HepG2 (cell line): Measurements from ENCODE around the gene TSPAN13. TPM values are rescaled to one million over a fixed set of nuclear protein-coding genes. Genes with fewer than 3 reads are reported as not detected.

Experiments used
- ATAC-seq: fragments of 200-7000 bp; cut with Tn5 transposase; 3 replicates; pipeline ENCODE4 v1.9.1; 2020; ENCODE audit warnings: mild to moderate bottlenecking, moderate library complexity
- BruUV-seq: library from RNA; stranded (reverse); fragments of 400-500 nt; replicated peaks from 2 replicates; lab custom pipeline; 2021; lab: Mats Ljungman, UMichigan
- CTCF ChIA-PET: fragments of 300-600 bp; formaldehyde crosslinking; extraction: SDS; loops from one replicate; lab custom pipeline; 2021; ENCODE audit warnings: low total read pairs, inconsistent platforms, low intra/inter-chr PET ratio; lab: Yijun Ruan, JAX
- POLR2A ChIA-PET: fragments of 350-600 bp; sonication (Branson Sonifier 250); formaldehyde crosslinking; loops from one replicate; lab custom pipeline; 2020; ENCODE audit warnings: antibody characterized with exemption, inconsistent platforms; lab: Yijun Ruan, JAX
- DNase-seq: peaks from one replicate; pipeline ENCODE4 v3.0.0-alpha.2; 2015; ENCODE audit warnings: low spot score
- FAIRE-seq: peaks from 3 replicates; lab custom pipeline; 2011; peaks lifted over from hg19 to GRCh38; lab: Jason Lieb, UNC
- H2AFZ ChIP-seq: one replicate; pipeline ENCODE4 v1.6.1; 2011; ENCODE audit warnings: low read length, inconsistent platforms
- H3K27ac ChIP-seq: fragments of 300-600 bp; 3 replicates; pipeline ENCODE4 v1.8.0; 2011; ENCODE audit warnings: mixed run types, mild to moderate bottlenecking, mixed read lengths, low read length, inconsistent platforms; ENCODE audit not compliant: insufficient read depth; ENCODE audit errors: extremely low read length
- H3K27me3 ChIP-seq, 2 experiments: fragments of 200-600 bp in 1 of 2; 2 replicates in 1 of 2; 3 replicates in 1 of 2; pipeline versions ENCODE4 v1.6.0 to v1.8.0; 2011; ENCODE audit warnings: low read length in 2 of 2, mild to moderate bottlenecking in 2 of 2, moderate library complexity in 2 of 2, inconsistent platforms in 1 of 2; ENCODE audit not compliant: insufficient read depth in 2 of 2, control insufficient read depth in 1 of 2
- H3K36me3 ChIP-seq, 2 experiments: fragments of 200-600 bp in 1 of 2; replicated peaks in 1 of 2; 2 replicates in 1 of 2; 3 replicates in 1 of 2; pipeline versions ENCODE4 v1.5.1 to v1.8.0; 2011; ENCODE audit warnings: low read length in 2 of 2, inconsistent platforms in 1 of 2; ENCODE audit not compliant: insufficient read depth in 2 of 2, control insufficient read depth in 1 of 2
- H3K4me1 ChIP-seq: 2 replicates; pipeline ENCODE4 v1.5.1; 2012; ENCODE audit warnings: low read length, inconsistent platforms; ENCODE audit not compliant: insufficient read depth
- H3K4me2 ChIP-seq: 2 replicates; pipeline ENCODE4 v1.6.0; 2011; ENCODE audit warnings: low read depth, low read length, inconsistent platforms
- H3K4me3 ChIP-seq, 3 experiments: fragments of 200-600 bp in 1 of 3; sonication (generic), shearing (Covaris generic) in 1 of 3; replicated peaks in 1 of 3; 2 replicates each; pipeline ENCODE4 v1.5.1; 2011 to 2016; ENCODE audit warnings: low read length in 3 of 3, inconsistent platforms in 2 of 3, low read depth in 2 of 3, mild to moderate bottlenecking in 2 of 3, control low read depth in 1 of 3, mixed read lengths in 1 of 3; ENCODE audit not compliant: insufficient read depth in 1 of 3
- H3K79me2 ChIP-seq: one replicate; pipeline ENCODE4 v1.6.1; 2011; ENCODE audit warnings: low read length, inconsistent platforms; ENCODE audit not compliant: insufficient read depth
- H3K9ac ChIP-seq: 2 replicates; pipeline ENCODE4 v1.6.0; 2011; ENCODE audit warnings: mild to moderate bottlenecking, low read depth, low read length, inconsistent platforms; ENCODE audit not compliant: insufficient read depth
- H3K9me3 ChIP-seq: 2 replicates; pipeline ENCODE4 v1.5.1; 2012; ENCODE audit warnings: mild to moderate bottlenecking, low read length
- H4K20me1 ChIP-seq: 2 replicates; pipeline ENCODE4 v1.6.0; 2011; ENCODE audit warnings: inconsistent platforms, mild to moderate bottlenecking, low read length, moderate library complexity; ENCODE audit not compliant: insufficient read depth
- BORCS8-MEF2B ChIP-seq: sonication (generic); formaldehyde crosslinking; IDR thresholded peaks from 2 replicates; pipeline ENCODE4 v1.8.0; 2022; ENCODE audit warnings: mild to moderate bottlenecking, missing genetic modification reagents
- CBFB ChIP-seq: sonication (generic); formaldehyde crosslinking; IDR thresholded peaks from 2 replicates; pipeline ENCODE4 v1.4.0; 2020; ENCODE audit warnings: missing genetic modification reagents
- CBX1 ChIP-seq: IDR thresholded peaks from one replicate; pipeline ENCODE4 v1.6.1; 2016; ENCODE audit warnings: antibody characterized with exemption, low read depth
- DMAP1 ChIP-seq: IDR thresholded peaks from 2 replicates; pipeline ENCODE4 v1.6.1; 2016
- HES4 ChIP-seq: sonication (generic); formaldehyde crosslinking; IDR thresholded peaks from 2 replicates; pipeline ENCODE4 v1.9.0; 2021; ENCODE audit warnings: mild to moderate bottlenecking, missing genetic modification reagents, borderline replicate concordance
- RARA ChIP-seq: IDR thresholded peaks from 2 replicates; pipeline ENCODE4 v1.6.1; 2016; ENCODE audit warnings: missing genetic modification reagents, missing compliant biosample characterization
- RBAK ChIP-seq: sonication (generic); formaldehyde crosslinking; IDR thresholded peaks from 2 replicates; pipeline ENCODE4 v1.5.1; 2020; ENCODE audit warnings: mild to moderate bottlenecking, missing genetic modification reagents
- SP140L ChIP-seq: sonication (generic); formaldehyde crosslinking; IDR thresholded peaks from 2 replicates; pipeline ENCODE4 v1.4.0; 2020; ENCODE audit warnings: missing genetic modification reagents, borderline replicate concordance
- ZNF335 ChIP-seq: sonication (generic); formaldehyde crosslinking; IDR thresholded peaks from 2 replicates; pipeline ENCODE4 v1.4.0; 2020; ENCODE audit warnings: missing genetic modification reagents
- ZNF33B ChIP-seq: sonication (generic); formaldehyde crosslinking; IDR thresholded peaks from 2 replicates; pipeline ENCODE4 v1.5.1; 2020; ENCODE audit warnings: mild to moderate bottlenecking, missing genetic modification reagents
- WGBS: methylation state at CpG from one replicate; pipeline ENCODE4 v1.1.6; 2017; ENCODE audit warnings: low lambda C conversion rate; 5-methylcytosine and 5-hydroxymethylcytosine counted together
- in situ Hi-C: cut with HindIII; loops from 2 replicates; pipeline ENCODE4 v1.10.0; 2017; ENCODE audit warnings: low pct_unique_long_range_greater_than_20kb; ENCODE audit not compliant: extremely low pct_ligation_motif_present
- intact Hi-C: fragments of 100-400 bp; cut with micrococcal nuclease; formaldehyde crosslinking; loops from one replicate; pipeline ENCODE4 v1.10.0; 2022; ENCODE audit not compliant: unreplicated experiment
- polyA plus RNA-seq, 8 experiments: library from polyadenylated mRNA; depleted of rRNA in 3 of 8; stranded (reverse) in 7 of 8; unstranded in 1 of 8; fragments of >200 nt; fragmentation: Illumina TruSeq in 4 of 8; extraction: Trizol in 4 of 8; gene quantifications; 2 replicates each; pipeline versions ENCODE4 v1.2.1 to v1.2.3, GENCODE V29; 2011 to 2016; ENCODE audit warnings: low read depth in 4 of 8, missing spikeins in 1 of 8, mixed read lengths in 1 of 8; ENCODE audit not compliant: insufficient read depth in 1 of 8
- total RNA-seq, 5 experiments: library from RNA; depleted of rRNA; stranded (reverse); fragments of >200 nt; fragmentation: Illumina TruSeq; extraction: Trizol; gene quantifications; 2 replicates each; pipeline ENCODE4 v1.2.3, GENCODE V29; 2016; ENCODE audit warnings: low read depth in 1 of 5
- TF ChIP-seq, protein P1 (sequence below): sonication (generic); formaldehyde crosslinking; IDR thresholded peaks from 2 replicates; pipeline ENCODE4 v1.4.0; 2020; ENCODE audit warnings: low read depth, mild to moderate bottlenecking, missing genetic modification reagents
- TF ChIP-seq, protein P2 (sequence below): sonication (generic); formaldehyde crosslinking; IDR thresholded peaks from 2 replicates; pipeline ENCODE4 v1.9.0; 2021; ENCODE audit warnings: missing genetic modification reagents, borderline replicate concordance
- TF ChIP-seq, protein P3 (sequence below): sonication (generic); formaldehyde crosslinking; IDR thresholded peaks from 2 replicates; pipeline ENCODE4 v1.4.0; 2020; ENCODE audit warnings: missing genetic modification reagents, borderline replicate concordance

Gene TSPAN13
- total and polyA plus RNA-seq, 2 of the 13 experiments (the other 11 are each of a cell fraction or from before 2014, with no cell fraction given), result 5.8 to 6.2 TPM

DNA sequence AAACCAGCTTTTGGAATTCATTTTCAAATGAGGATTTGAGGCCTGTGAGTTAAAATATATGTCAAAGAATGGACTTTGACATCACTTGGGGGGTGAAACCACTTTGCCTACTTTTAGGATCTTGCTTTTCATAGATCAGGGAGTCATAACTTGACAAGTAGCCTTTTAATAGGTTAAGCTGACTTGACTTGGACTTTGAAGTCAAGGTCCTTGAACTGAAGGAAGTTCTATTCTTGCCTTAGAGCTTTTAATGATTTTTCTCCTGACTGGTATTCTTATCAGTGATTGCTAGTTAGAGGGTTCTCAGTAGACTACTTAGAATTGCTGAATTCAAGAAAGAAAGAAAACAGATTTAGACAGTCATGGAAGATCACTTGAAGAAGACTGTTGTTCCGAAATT, 33.6 kb downstream of the TSPAN13 start:
- H3K4me1 ChIP-seq, result no peaks in the 10 kb centered on the region
- BruUV-seq, result no TSS peak
- no peaks in the 10 kb centered on the region for H3K79me2 ChIP-seq
- H3K4me2 ChIP-seq, result no peak overlapping the region
- H3K27ac ChIP-seq, result no peak overlapping the region
- no peaks in the 10 kb centered on the region for H4K20me1 ChIP-seq
- WGBS, result 70% methylated on average over 1 of the region's 1 CpG
- intact Hi-C loops, result no loop called here
- TF ChIP-seq, protein P1, sequence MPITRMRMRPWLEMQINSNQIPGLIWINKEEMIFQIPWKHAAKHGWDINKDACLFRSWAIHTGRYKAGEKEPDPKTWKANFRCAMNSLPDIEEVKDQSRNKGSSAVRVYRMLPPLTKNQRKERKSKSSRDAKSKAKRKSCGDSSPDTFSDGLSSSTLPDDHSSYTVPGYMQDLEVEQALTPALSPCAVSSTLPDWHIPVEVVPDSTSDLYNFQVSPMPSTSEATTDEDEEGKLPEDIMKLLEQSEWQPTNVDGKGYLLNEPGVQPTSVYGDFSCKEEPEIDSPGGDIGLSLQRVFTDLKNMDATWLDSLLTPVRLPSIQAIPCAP (CRISPR knock-in tag), result no peak
- no peak for TF ChIP-seq CBX1
- no peak for TF ChIP-seq DMAP1 (CRISPR knock-in tag)
- no peak for TF ChIP-seq CBFB (CRISPR knock-in tag)
- no peak for TF ChIP-seq ZNF335
- TF ChIP-seq RARA, result no peak
- TF ChIP-seq, protein P2, sequence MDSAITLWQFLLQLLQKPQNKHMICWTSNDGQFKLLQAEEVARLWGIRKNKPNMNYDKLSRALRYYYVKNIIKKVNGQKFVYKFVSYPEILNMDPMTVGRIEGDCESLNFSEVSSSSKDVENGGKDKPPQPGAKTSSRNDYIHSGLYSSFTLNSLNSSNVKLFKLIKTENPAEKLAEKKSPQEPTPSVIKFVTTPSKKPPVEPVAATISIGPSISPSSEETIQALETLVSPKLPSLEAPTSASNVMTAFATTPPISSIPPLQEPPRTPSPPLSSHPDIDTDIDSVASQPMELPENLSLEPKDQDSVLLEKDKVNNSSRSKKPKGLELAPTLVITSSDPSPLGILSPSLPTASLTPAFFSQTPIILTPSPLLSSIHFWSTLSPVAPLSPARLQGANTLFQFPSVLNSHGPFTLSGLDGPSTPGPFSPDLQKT (CRISPR knock-in tag), result no peak
- TF ChIP-seq BORCS8-MEF2B, result no peak
- TF ChIP-seq ZNF33B (CRISPR knock-in tag), result no peak
- TF ChIP-seq HES4 (CRISPR knock-in tag), result no peak
- TF ChIP-seq RBAK, result no peak
- no peak for TF ChIP-seq SP140L (CRISPR knock-in tag)
- TF ChIP-seq, protein P3, sequence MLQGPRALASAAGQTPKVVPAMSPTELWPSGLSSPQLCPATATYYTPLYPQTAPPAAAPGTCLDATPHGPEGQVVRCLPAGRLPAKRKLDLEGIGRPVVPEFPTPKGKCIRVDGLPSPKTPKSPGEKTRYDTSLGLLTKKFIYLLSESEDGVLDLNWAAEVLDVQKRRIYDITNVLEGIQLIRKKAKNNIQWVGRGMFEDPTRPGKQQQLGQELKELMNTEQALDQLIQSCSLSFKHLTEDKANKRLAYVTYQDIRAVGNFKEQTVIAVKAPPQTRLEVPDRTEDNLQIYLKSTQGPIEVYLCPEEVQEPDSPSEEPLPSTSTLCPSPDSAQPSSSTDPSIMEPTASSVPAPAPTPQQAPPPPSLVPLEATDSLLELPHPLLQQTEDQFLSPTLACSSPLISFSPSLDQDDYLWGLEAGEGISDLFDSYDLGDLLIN (CRISPR knock-in tag), result no peak
- no peak overlapping the region for H3K9ac ChIP-seq
- H3K9me3 ChIP-seq, result no peaks in the 10 kb centered on the region
- POLR2A ChIA-PET, result no interaction called here
- in situ Hi-C loops, result no loop called here
- CTCF ChIA-PET, result no interaction called here
- H3K27me3 ChIP-seq, result no peaks in the 10 kb centered on the region
- no peak overlapping the region for H2AFZ ChIP-seq
- DNase-seq (no peak), ATAC-seq (no peak), FAIRE-seq (no peak)
- H3K36me3 ChIP-seq, result no peaks in the 10 kb centered on the region
- no peak overlapping the region for H3K4me3 ChIP-seq
